B cell (primary cell): Measurements from ENCODE around the gene PSMD11.

Experiments
- CTCF ChIP-seq: fragments of 200-600 bp; IDR thresholded peaks from one replicate; pipeline ENCODE4 v1.8.0; 2022; ENCODE audit warnings: antibody characterized with exemption, mild to moderate bottlenecking
- EZH2 ChIP-seq: IDR thresholded peaks from 2 replicates; pipeline ENCODE4 v1.6.1; 2012; ENCODE audit warnings: borderline replicate concordance, low read depth, mild to moderate bottlenecking, moderate library complexity, low read length; ENCODE audit not compliant: insufficient read depth, poor library complexity, severe bottlenecking

- no peak for TF ChIP-seq CTCF
- TF ChIP-seq EZH2 = no peak
Measured at GRCh38 chr17:32449963-32450362, 5.7 kb downstream of the PSMD11 start.
